ENCODE results near the gene MITF. TPM values are rescaled to one million over a fixed set of nuclear protein-coding genes. Genes with fewer than 3 reads are reported as not detected.

MITF gene
- polyA plus RNA-seq, 1 donor from 2014 or later, result not detected

DNA sequence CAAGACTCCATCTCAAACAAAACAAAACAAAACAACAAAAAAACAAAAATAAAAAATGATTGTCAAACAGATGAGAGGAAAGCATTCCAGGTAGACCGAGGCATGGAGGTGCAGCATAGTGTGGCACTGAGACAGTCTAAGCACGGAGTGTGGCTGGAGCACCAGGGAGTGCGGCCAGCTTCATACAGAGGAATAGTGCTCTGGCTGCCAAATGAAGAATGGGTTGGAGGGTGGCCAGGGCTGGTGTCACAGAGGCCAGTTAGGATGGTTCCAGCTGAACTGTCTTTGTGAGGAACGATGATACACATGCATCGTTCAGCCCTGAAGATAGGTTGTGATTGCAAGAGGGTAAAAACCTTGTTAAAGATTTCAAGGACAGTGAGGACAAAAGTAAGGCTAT is 28.3 kb downstream of the MITF start:
- Histone ChIP-seq H3K27ac (ENCODE audit: low read length) (no peak overlapping the region), H3K4me2 (ENCODE audit: low read length) (no peak overlapping the region), H3K27me3 (ENCODE audit: insufficient read depth, low read depth, low read length) (no peaks in the 10 kb centered on the region), H3K9ac (ENCODE audit: low read length) (no peak overlapping the region), H4K20me1 (ENCODE audit: insufficient read depth) (no peaks in the 10 kb centered on the region), H3K79me2 (replicated peaks; ENCODE audit: insufficient read depth, low read length) (no peaks in the 10 kb centered on the region), H3K36me3 (ENCODE audit: insufficient read depth, low read length) (no peaks in the 10 kb centered on the region), H3K4me3 (ENCODE audit: low read length) (no peak overlapping the region), H3K9me2 (ENCODE audit: insufficient read depth, low read length) (no peaks in the 10 kb centered on the region), H2AFZ (ENCODE audit: low read depth, low read length) (no peak overlapping the region), H3K9me3 (ENCODE audit: low read length) (no peaks in the 10 kb centered on the region), H3F3A (ENCODE audit: insufficient read depth, low read length, poor library complexity, severe bottlenecking) (no peaks in the 10 kb centered on the region)
- no peak for TF ChIP-seq TAF1 (IDR thresholded peaks at IDR 0.05; ENCODE audit: low read depth)
- no peak for TF ChIP-seq CTCF (IDR thresholded peaks at IDR 0.05; ENCODE audit: poor library complexity, severe bottlenecking)
- no peak for TF ChIP-seq POLR2AphosphoS5 (IDR thresholded peaks at IDR 0.05)
- TF ChIP-seq EP300 (conservative IDR thresholded peaks at IDR 0.05; ENCODE audit: poor library complexity, severe bottlenecking), result no peak

GRCh38 chr3:69768438-69768837 is 29.2 kb downstream of the MITF start:
- no peaks in the 10 kb centered on the region for H3K9me3 ChIP-seq (ENCODE audit: low read length)
- no peaks in the 10 kb centered on the region for H3K36me3 ChIP-seq (ENCODE audit: insufficient read depth, low read length)
- H3K4me3 ChIP-seq (ENCODE audit: low read length), result no peak overlapping the region
- H2AFZ ChIP-seq (ENCODE audit: low read depth, low read length), result no peak overlapping the region
- no peak overlapping the region for H3K4me2 ChIP-seq (ENCODE audit: low read length)
- no peaks in the 10 kb centered on the region for H3K9me2 ChIP-seq (ENCODE audit: insufficient read depth, low read length)
- H3K9ac ChIP-seq (ENCODE audit: low read length), result no peak overlapping the region
- H3F3A ChIP-seq (ENCODE audit: insufficient read depth, low read length, poor library complexity, severe bottlenecking), result no peaks in the 10 kb centered on the region
- TF ChIP-seq MXI1 (conservative IDR thresholded peaks at IDR 0.05; ENCODE audit: poor library complexity, severe bottlenecking) (no peak), SMC3 (conservative IDR thresholded peaks at IDR 0.05; ENCODE audit: poor library complexity) (no peak), REST (IDR thresholded peaks at IDR 0.05; ENCODE audit: borderline replicate concordance) (no peak), RAD21 (conservative IDR thresholded peaks at IDR 0.05) (no peak), EZH2 (IDR thresholded peaks at IDR 0.05; ENCODE audit: borderline replicate concordance, insufficient read depth, low read length, poor library complexity, severe bottlenecking) (no peak), POLR2AphosphoS5 (IDR thresholded peaks at IDR 0.05) (no peak), TAF1 (IDR thresholded peaks at IDR 0.05; ENCODE audit: low read depth) (no peak), CTCF (IDR thresholded peaks at IDR 0.05; ENCODE audit: poor library complexity, severe bottlenecking) (no peak), EP300 (conservative IDR thresholded peaks at IDR 0.05; ENCODE audit: poor library complexity, severe bottlenecking) (no peak)
- no peaks in the 10 kb centered on the region for H3K27me3 ChIP-seq (ENCODE audit: insufficient read depth, low read depth, low read length)
- H3K27ac ChIP-seq (ENCODE audit: low read length), result no peak overlapping the region
- H4K20me1 ChIP-seq (ENCODE audit: insufficient read depth), result no peaks in the 10 kb centered on the region
- H3K79me2 ChIP-seq (replicated peaks; ENCODE audit: insufficient read depth, low read length), result no peaks in the 10 kb centered on the region
